HL-60 (cell line): ENCODE data around the gene RHO.

Source experiments
- DNase-seq, 2 experiments: peaks; one replicate each; pipeline ENCODE4 v3.0.0-alpha.2; 2010 to 2020; ENCODE audit warnings: low read depth in 1 of 2, low spot score in 1 of 2
- H3K27ac ChIP-seq: fragments of 250-450 bp; sonication (Bioruptor Pico); replicated peaks from 2 replicates; pipeline ENCODE4 v1.5.1; 2020; ENCODE audit warnings: mild to moderate bottlenecking, moderate library complexity
- H3K27me3 ChIP-seq: fragments of 250-450 bp; sonication (Bioruptor Pico); 2 replicates; pipeline ENCODE4 v1.5.1; 2021; ENCODE audit warnings: mild to moderate bottlenecking, moderate library complexity; ENCODE audit not compliant: insufficient read depth, poor library complexity, severe bottlenecking
- H3K4me3 ChIP-seq: replicated peaks from 2 replicates; pipeline ENCODE4 v1.5.1; 2011; ENCODE audit warnings: mild to moderate bottlenecking, control low read depth, low read length; ENCODE audit not compliant: insufficient read depth
- CTCF ChIP-seq: IDR thresholded peaks from one replicate; pipeline ENCODE4 v1.5.1; 2011; ENCODE audit warnings: low read length, control low read depth, inconsistent platforms; ENCODE audit not compliant: insufficient read depth
- GABPA ChIP-seq: IDR thresholded peaks from 2 replicates; pipeline ENCODE4 v1.6.1; 2012; ENCODE audit warnings: low read depth
- POLR2AphosphoS5 ChIP-seq: IDR thresholded peaks from 2 replicates; pipeline ENCODE4 v1.6.1; 2012; ENCODE audit warnings: low read depth
- REST ChIP-seq: IDR thresholded peaks from 2 replicates; pipeline ENCODE4 v1.6.1; 2012; ENCODE audit warnings: low read depth; ENCODE audit not compliant: insufficient replicate concordance
- SPI1 ChIP-seq: IDR thresholded peaks from 2 replicates; pipeline ENCODE4 v1.6.1; 2012; ENCODE audit warnings: low read depth, mild to moderate bottlenecking, borderline replicate concordance

Gene RHO

GRCh38 chr3:129518581-129518980 is 9.9 kb upstream of the RHO start:
- DNase-seq: no peak
- H3K4me3 ChIP-seq: no peak overlapping the region
- TF ChIP-seq SPI1 (no peak), REST (no peak), POLR2AphosphoS5 (no peak), GABPA (no peak), CTCF (no peak)
- H3K27ac ChIP-seq: no peak overlapping the region
- no peaks in the 10 kb centered on the region for H3K27me3 ChIP-seq

GRCh38 chr3:129519449-129519848 is 9.0 kb upstream of the RHO start:
- no peak for DNase-seq

More at GRCh38 chr3:129519449-129519848, 9.0 kb upstream of the RHO start:
- no peak overlapping the region for H3K27ac ChIP-seq
- TF ChIP-seq POLR2AphosphoS5: no peak
- TF ChIP-seq GABPA: no peak
- TF ChIP-seq REST: no peak
- TF ChIP-seq SPI1: no peak
- TF ChIP-seq CTCF: no peak
- no peaks in the 10 kb centered on the region for H3K27me3 ChIP-seq
- H3K4me3 ChIP-seq: no peak overlapping the region
